ENCODE data around the gene PIAS3. TPM values are rescaled to one million over a fixed set of nuclear protein-coding genes. Genes with fewer than 3 reads are reported as not detected.

The PIAS3 gene
- total RNA-seq, 1 donor, result 15.2 TPM

DNA sequence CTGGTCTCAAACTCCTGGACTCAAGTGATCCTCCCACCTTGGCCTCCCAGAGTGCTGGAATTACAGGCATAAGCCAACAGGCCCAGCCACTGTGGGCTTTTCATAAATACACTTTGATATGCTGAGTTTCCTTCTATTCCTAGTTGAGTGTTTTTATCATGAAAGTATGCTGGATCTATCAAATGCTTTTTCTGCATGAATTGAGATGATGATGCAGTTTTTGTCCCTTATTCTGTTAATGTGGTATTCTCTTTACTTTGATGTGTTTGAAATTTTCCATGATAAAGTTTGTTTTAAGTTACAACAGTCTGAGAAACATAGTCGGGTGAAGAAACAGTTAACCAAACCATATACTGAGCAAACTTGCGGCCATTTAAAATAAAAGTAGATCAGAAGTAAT is 59.1 kb downstream of the PIAS3 start:
- DNase-seq (ENCODE audit: insufficient read length, low spot score, missing footprints), result no peak
- Histone ChIP-seq H3K27me3 (ENCODE audit: insufficient read depth, low read length) (no peaks in the 10 kb centered on the region), H3K36me3 (ENCODE audit: insufficient read depth, low read length) (no peaks in the 10 kb centered on the region), H4K20me1 (ENCODE audit: insufficient read depth, low read length) (peaks cover 36% of the 10 kb centered on the region), H3K4me3 (ENCODE audit: insufficient read depth, low read length) (no peak overlapping the region), H3K4me1 (ENCODE audit: insufficient read depth, low read length) (peaks cover 9% of the 10 kb centered on the region), H2AFZ (ENCODE audit: low read length) (no peak overlapping the region), H3K27ac (ENCODE audit: low read depth, low read length) (no peak overlapping the region), H3K4me2 (ENCODE audit: insufficient read depth, low read length) (no peak overlapping the region), H3K79me2 (ENCODE audit: insufficient read depth, low read length) (peaks cover 98% of the 10 kb centered on the region), H3K9me3 (ENCODE audit: low read depth, low read length) (no peaks in the 10 kb centered on the region)
- TF ChIP-seq, protein P1, sequence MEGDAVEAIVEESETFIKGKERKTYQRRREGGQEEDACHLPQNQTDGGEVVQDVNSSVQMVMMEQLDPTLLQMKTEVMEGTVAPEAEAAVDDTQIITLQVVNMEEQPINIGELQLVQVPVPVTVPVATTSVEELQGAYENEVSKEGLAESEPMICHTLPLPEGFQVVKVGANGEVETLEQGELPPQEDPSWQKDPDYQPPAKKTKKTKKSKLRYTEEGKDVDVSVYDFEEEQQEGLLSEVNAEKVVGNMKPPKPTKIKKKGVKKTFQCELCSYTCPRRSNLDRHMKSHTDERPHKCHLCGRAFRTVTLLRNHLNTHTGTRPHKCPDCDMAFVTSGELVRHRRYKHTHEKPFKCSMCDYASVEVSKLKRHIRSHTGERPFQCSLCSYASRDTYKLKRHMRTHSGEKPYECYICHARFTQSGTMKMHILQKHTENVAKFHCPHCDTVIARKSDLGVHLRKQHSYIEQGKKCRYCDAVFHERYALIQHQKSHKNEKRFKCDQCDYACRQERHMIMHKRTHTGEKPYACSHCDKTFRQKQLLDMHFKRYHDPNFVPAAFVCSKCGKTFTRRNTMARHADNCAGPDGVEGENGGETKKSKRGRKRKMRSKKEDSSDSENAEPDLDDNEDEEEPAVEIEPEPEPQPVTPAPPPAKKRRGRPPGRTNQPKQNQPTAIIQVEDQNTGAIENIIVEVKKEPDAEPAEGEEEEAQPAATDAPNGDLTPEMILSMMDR (IDR thresholded peaks at IDR 0.05; ENCODE audit: extremely low read depth, low read depth, low read length), result no peak

Small RNA genes lying within 50 kb of the gene (small RNA-seq; reads per million reads assigned to genes)
- 0.22 reads per million for gene MIR6736

Other genes starting within 250 kb of the PIAS3 start
- gene PDZK1, start 151.7 kb downstream of the PIAS3 start, total RNA-seq, result 0.29 and 0.36 TPM in 2 replicates
- not detected in 2 replicates for gene CD160, start 139.6 kb downstream of the PIAS3 start, total RNA-seq
- gene RNF115, start 35.0 kb downstream of the PIAS3 start, total RNA-seq, result 23.2 and 25.6 TPM in 2 replicates
- gene POLR3C, start 34.9 kb downstream of the PIAS3 start, total RNA-seq, result 54.3 and 63.1 TPM in 2 replicates
- gene NUDT17, start 13.5 kb downstream of the PIAS3 start, total RNA-seq, result 1.8 and 4.0 TPM in 2 replicates
- 1.4 and 2.1 TPM in 2 replicates for gene ANKRD35, start 26.8 kb upstream of the PIAS3 start, total RNA-seq
- 44.5 and 56.6 TPM in 2 replicates for gene ITGA10, start 51.0 kb upstream of the PIAS3 start, total RNA-seq
- 18.9 and 20.3 TPM in 2 replicates for gene PEX11B, start 59.6 kb upstream of the PIAS3 start, total RNA-seq
- gene RBM8A, start 68.4 kb upstream of the PIAS3 start, total RNA-seq, result 49.8 and 54.3 TPM in 2 replicates
- gene LIX1L, start 98.9 kb upstream of the PIAS3 start, total RNA-seq, result 33.3 and 33.7 TPM in 2 replicates
- 0.59 and 1.1 TPM in 2 replicates for gene ANKRD34A, start 105.5 kb upstream of the PIAS3 start, total RNA-seq
- 9.4 and 13.3 TPM in 2 replicates for gene POLR3GL, start 105.6 kb upstream of the PIAS3 start, total RNA-seq
- gene TXNIP, start 137.5 kb upstream of the PIAS3 start, total RNA-seq, result 400 and 529 TPM in 2 replicates
- not detected in 2 replicates for gene HJV, start 162.7 kb upstream of the PIAS3 start, total RNA-seq